DMS 273 treated with DMSO at 0.1 percent for 48 hours (cell line): Measurements from ENCODE around the gene CCL2.

ENCODE experiments used
- DNase-seq: peaks from one replicate; lab custom pipeline; 2025; lab: John Stamatoyannopoulos, UW

Gene CCL2

DNA sequence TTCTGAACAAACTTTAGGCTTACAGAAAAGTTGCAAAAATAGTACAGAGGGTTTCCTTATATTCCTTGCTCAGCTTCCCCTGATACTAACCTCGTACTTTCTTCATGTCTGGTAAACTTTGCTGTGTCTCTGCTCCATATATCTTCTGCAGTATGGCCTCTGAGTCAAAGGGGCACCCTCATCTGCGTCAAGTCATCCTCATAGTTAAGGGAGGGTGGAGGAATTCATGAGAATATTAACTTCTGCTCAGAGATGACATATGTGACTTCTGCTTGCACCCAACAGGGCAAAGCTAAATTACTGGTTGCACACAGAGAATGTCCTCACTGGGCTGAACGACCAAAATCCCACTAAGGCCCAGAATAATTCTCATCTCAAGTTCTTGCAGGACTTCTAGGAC is 10.6 kb downstream of the CCL2 start:
- no peak for DNase-seq

DNA sequence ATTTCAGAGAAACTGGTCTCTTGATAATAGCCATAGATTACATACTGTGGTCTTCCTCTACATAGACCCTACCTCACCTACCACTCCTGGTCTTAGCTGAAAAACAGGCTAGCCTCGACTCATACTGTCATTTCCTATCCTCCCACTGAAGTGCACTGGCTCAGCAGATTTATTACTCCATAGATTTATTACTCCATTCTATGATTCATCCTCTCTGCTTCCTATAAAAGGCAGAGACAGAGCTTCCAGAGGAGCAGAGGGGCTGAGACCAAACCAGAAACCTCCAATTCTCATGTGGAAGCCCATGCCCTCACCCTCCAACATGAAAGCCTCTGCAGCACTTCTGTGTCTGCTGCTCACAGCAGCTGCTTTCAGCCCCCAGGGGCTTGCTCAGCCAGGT is 14.9 kb downstream of the CCL2 start, which contains the start of gene CCL7:
Gene CCL7 (plus strand): TSS at position 253 of the 400 bp plus-strand sequence. CDS start 70 bp downstream, at position 323.
- no peak for DNase-seq

DNA sequence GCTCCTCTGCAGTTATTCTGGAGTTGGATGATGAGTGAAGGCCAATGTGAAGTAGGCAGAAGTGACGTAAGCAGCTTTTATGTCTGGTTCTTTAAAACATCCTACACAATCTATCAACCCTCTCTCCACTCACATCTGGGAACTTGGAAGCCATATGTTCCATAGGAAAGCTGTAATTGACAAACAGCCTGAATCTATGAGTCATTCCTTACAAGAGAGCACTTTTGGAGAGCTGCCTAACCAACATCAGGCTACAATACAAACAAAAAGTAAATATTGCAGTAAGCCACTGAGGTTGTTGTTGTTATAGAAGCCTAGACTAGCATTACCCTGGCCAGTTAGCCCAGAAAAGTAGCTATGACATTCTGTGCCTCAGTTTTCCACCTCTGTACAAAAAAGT is 20.8 kb downstream of the CCL2 start:
- no peak for DNase-seq

DNA sequence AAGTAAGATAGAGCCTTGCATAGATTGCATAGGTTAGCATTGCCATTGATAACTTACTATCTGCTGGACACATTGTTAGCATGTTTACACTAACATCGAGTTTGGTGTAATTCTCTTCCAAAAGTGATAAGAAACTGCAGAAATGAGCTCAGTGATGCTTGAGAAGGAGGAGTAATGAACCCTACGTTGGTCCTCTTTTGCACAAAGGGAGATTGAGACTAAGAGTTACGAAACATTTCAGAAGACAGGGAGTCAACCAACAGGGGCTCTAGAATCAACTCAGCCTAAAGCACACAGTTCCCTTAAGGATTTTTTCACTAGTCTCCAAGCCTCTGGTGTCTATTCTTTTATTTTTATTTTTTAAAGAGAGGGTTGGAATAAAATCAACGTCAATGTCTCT is 21.7 kb downstream of the CCL2 start:
- no peak for DNase-seq

DNA sequence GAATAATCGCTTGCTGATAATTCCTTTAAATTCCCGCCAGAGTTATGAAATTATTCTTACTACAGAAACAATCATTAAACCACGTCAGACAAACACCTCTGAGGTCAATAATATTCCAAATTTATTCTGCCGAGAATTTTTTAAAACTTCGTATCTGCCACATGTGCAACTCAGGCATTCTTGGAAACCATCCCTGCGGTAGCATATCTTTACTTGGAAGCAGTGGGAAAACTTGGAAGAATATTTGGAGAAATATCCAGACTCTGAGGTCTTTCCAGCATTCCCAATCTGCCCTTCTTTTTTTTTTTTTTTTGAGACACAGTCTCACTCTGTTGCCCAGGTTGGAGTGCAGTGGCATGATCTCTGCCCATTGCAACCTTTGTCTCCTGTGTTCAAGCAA is 28.5 kb downstream of the CCL2 start:
- DNase-seq: no peak

DNA sequence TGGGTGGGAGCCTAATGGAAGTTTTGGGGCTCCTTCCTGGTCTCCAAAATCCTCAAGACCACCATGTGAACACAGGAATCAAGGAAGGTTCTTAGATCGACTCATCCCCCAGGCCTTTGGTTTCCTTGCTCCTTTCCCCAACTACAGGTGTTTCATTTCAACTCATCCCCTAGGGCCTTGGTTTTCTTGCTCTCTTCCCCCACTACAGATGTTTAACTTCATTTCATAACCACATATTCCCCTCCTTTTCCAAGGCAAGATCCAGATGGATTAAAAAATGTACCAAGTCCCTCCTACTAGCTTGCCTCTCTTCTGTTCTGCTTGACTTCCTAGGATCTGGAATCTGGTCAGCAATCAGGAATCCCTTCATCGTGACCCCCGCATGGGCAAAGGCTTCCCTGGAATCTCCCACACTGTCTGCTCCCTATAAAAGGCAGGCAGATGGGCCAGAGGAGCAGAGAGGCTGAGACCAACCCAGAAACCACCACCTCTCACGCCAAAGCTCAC is 30.3 kb downstream of the CCL2 start, which contains the start of gene CCL11:
Gene CCL11 (plus strand): TSS at position 457 of the 507 bp plus-strand sequence. CDS start 67 bp downstream, outside the sequence.
- no peak for DNase-seq

DNA sequence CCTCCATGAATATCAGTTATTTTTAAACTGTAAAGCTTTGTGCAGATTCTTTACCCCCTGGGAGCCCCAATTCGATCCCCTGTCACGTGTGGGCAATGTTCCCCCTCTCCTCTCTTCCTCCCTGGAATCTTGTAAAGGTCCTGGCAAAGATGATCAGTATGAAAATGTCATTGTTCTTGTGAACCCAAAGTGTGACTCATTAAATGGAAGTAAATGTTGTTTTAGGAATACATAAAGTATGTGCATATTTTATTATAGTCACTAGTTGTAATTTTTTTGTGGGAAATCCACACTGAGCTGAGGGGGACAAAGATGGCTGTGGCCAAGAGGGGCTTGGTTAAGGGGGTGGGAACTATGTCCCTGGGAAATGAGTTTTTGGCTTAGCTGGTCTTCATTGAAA is 32.8 kb downstream of the CCL2 start:
- DNase-seq: no peak

DNA sequence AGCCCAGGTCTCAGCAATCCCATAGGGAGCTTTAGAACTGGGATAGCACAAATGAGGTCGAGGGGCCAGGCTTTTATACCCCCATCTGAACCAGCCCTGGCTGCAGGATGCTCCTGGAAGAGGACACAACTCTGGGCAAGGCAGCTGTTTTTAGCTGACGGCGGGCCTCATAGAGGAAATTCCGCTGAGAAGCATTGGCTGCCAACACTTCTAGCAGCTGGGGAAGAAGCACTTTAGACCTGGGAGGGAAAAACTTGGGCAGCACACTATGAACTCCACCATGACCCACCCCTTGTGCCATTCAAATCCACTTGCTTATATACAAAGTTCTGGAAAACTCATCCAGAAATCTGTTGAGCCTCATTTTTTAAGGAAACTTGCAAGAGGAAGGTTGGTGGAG is 35.5 kb downstream of the CCL2 start:
- DNase-seq: no peak

DNA sequence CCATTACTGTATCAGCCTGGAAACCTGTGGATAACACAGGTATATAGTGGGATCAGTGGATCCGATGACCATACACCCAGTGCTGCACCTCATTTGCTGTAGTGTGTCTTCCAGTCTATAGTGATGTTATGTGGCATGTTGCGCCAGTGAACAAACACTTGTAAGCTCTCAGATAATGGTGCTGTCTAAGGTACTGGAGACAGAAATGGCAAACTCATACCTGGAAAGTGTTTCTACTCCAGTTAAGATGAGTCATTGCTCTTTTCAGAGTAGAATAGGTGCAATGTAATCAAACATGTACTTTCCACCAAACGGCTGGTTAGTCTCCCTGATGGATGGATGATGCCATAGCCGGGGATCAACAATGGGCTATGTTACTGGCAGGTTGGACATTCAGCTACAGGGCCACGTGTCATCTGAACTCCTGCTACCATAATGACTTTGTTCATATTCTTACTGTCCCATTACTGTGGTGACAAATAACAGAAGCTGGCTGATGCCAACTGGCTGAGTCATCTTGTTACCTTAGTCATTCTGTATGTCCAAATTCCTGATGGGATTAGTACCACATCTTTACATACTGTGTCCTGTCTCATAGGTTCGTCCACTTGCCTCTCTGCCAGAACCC is 36.8 kb downstream of the CCL2 start:
- DNase-seq: no peak

DNA sequence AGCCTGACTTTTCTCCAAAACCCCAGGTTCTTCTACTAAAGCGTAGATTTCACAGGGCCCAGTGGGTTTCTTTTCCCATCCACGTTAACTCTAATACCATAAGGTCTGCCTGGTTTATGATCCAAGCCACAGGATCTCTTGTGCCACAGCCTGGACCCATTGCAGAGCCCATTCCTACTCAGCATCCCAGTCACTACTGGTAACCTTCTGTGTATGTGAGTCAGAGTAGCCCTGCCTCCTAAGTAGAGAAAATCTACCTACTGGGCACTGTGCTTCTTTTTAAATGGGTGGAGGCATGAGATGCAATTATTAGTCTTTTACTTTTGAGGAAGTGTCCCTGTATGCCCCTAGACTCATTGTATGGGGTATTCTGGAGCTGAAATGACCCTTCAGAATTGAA is 43.9 kb downstream of the CCL2 start:
- DNase-seq: no peak

DNA sequence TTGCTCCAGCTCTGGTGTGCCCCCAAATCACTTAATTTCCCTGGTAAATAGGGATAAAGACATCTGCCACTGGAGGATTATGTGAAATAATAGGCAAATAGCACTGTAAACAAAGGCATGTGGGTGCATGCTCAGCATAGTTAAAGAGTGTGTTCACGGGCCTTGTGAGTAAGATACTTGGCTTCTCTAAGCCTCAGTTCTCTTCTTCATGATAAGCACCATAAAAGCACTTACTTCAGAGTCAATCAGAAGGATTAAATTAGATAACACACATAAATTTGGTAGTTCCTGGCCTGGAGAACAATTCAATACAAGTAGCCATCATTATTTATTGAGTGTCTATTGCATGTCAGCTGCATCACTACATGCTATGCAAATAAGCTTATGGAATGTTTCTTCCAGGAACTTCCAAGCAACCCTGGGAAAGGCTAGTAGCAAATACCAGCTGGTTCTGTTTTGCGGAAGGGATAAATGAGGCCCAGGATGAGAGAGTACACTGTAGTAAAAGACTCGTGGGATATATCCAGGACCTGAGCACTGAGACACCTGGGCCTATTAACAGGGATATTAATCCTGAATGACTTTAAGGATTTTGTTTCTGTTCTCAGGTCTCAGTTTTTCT is 45.0 kb downstream of the CCL2 start:
- no peak for DNase-seq

DNA sequence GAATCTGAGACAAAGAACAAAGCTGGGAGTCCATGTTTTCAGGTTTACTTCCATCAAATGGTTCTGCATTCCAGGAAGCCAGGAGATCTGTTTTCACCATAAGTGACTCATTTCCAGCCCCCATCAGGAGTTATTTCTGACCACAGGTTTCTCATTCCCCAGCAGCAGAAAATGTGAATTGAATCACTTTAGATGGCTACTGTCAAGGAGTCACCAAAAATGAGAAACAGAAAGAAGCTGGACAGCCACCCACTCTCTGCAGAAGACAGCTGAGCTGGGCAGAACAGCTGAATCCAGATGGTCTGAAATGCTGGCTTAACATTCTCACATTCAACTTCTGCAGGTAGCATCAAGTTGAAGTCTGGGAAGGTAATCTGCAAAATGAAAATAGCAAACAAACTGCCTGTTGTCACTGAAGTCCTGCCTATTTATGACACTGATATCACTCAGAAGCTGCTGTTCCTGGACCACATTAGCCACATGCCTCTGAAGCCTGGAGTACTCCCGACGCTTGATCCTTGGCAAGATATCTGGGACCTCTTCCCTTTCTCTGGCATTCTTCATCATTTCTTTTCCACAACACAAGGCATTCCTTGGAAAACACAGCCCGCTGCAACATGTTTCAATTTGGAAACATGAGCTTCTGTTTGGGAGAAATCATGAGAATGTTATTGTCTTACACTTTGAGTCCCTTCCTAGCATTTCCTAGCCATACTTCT is 45.7 kb downstream of the CCL2 start:
- no peak for DNase-seq

DNA sequence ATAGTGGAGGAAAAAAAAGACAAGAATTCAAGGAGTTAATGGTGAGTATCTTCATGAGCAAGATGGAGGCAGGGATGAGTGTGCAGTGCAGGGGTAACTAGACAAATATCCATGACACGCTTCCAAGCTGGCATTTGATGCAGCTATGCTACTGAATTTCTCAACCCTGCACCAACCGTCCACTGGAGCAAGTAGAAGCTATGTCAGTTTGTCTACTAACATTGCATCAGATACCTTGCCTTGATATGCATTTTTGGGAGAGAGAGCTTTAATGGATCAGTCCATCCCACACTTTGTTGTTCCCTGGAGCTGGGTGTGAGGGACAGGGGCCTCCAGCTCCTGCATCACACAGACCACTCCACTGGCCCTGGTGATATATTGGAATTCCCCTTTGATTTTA is 46.9 kb downstream of the CCL2 start:
- no peak for DNase-seq

DNA sequence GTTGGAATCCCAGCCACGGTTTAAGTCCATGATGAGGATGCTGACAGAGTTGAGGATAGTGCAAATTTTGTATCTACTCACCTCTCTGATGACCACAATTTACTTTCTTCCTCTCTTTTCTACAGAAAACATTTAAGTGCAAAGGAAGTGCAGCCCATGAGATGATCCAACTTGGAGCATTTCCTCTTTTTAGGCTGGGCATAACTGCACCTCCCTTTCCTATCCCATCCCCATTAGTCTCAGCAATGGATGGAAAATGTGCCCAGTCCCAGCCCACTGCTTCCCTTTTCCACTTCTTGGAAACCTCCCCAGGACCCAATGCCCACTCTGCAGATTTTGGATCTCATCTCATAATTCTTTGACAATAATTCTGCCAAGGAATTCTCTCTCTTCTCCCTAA is 47.6 kb downstream of the CCL2 start:
- no peak for DNase-seq

DNA sequence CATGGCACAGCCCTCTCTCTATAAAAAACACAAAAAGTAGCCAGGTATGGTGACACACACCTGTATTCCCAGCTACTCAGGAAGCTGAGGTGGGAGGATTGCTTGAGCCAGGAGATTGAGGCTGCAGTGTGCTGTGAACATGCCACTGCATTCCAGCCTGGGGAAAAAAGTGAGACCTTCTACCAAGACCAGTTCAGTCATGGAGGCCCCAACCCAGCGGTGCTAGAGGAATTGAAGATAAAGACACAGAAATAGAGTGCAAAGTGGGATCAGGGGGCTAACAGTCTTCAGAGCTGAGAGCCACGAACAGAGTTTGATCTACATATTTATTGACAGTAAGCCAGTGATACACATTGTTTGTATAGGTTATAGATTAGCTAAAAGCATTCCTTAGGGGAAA is 48.5 kb downstream of the CCL2 start:
- DNase-seq: no peak

DNA sequence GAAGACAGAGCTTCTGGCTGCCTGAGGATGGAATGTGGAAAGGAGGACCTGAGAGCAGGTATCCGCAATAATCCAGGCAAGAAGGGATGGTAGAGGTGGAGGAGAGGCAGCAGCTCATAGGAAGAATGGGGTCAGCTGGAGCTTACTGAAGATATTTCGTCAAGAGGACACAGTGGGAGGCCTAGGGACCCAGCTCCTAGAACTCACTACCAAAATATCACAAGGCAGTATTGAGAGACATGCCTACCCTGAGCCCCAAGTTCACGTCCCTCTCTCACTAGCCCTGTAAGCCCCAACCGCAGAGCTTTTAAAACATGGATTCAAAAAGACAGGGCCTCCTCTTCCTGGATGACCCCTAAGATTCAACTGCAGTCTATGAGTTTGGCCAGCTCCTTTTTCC is 50.0 kb downstream of the CCL2 start:
- DNase-seq: no peak

DNA sequence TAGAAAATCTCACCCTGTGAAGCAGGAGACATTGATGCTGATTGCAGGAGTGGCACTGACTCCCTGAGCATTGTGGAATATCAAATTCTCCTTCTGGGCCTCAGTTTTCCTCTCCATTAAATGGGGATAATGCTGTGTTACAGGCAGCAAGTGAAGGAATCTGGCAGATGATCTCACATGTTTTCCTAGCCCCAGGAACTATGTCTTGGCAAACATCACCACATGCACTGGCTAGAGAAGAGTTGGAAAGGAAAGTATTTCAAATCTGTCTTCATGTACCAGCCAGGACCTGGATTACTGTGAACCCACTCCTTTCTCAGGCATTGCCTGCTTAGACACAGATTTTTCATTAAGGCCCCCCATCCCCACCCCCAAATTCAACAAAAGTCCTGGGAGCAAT is 50.5 kb downstream of the CCL2 start:
- no peak for DNase-seq

DNA sequence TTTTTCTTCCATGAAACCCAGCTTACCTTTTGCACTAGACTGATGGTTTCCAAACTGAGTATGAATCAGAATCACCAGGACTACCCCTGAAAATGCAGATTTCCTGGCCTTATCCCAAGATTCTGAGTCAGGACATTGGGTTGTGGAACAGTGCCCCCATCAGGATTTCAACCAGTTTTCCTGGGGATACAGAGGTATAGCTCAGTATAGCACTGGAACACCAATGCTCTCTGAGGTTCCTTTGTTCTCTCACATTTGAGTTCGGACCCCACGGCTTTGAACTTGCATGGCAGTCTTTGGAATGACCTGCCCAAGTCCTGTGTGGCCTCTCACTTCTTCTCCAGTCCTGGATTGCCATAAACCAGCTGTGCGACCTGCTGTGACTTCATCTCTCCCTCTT is 51.4 kb downstream of the CCL2 start:
- no peak for DNase-seq
